Activated CD4-positive, alpha-beta T cell treated with anti-CD3 and anti-CD28 coated beads, Interleukin-2, amount 50 U/mL, for 4 hours (primary cell): Measurements from ENCODE around the gene MUC22.
"Not testable (repeated sequence)": the region's sequence is repeated elsewhere in the genome, so short reads cannot be mapped to it uniquely, and the experiment has no call there.

Source experiments
- DNase-seq, 2 experiments: peaks; one replicate each; pipeline ENCODE4 v3.0.0-alpha.2; 2020

MUC22 gene

DNA sequence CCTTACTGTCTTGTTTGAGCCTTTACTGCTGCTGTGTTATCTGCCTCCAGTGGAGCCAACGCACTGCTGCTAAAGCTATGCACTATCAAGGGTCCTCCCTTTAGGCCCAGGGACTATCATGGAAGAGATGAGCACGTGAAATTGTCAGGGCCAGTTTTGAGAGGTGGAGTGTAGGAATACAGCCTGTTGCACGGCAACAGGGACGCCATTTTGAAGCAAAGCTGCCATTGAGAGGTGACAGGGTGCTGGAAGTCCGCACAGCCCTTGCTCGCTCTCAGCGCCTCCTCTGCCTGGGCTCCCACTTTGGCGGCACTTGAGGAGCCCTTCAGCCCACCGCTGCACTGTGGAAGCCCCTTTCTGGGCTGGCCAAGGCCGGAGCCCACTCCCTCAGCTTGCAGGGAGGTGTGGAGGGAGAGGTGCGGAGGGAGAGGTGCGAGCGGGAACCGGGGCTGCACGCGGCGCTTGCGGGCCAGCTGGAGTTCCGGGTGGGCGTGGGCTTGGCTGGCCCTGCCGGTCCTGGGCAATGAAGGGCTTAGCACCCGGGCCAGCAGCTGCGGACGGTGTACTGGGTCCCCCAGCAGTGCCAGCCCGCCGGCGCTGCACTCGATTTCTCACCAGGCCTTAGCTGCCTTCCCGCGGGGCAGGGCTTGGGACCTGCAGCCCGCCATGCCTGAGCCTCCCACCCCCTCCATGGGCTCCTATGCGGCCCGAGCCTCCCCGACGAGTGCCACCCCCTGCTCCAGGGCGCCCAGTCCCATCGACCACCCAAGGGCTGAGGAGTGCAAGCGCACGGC lies 10.0 kb upstream of the MUC22 start:
- DNase-seq: not testable (repeated sequence)

DNA sequence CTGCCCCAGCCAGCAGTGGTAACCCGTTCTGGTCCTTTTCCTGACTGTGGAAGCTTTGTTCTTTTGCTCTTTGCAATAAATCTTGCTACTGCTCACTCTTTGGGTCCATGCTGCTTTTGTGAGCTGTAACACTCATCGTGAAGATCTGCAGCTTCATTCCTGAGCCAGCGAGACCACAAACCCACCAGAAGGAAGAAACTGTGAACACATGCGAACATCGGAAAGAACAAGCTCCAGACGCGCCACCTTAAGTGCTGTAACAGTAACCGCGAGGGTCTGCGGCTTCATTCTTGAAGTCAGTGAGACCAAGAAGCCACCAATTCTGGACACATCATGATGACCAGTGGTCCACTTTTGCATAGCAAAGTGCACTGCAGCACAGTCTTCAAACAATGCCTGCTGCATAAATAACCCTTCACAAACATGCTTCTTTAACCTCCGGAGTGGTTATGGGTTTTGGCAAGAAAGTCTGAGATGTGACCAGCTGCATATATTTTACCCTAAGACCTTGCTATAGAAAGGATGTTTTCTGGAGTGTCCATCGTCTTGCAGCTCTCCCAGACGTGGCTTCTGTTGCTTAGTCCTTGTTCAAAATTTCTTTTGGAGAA lies 8.9 kb upstream of the MUC22 start:
- no peak for DNase-seq

- no peak for DNase-seq
Measured at GRCh38 chr6:31002471-31002870, 7.8 kb upstream of the MUC22 start.

DNA sequence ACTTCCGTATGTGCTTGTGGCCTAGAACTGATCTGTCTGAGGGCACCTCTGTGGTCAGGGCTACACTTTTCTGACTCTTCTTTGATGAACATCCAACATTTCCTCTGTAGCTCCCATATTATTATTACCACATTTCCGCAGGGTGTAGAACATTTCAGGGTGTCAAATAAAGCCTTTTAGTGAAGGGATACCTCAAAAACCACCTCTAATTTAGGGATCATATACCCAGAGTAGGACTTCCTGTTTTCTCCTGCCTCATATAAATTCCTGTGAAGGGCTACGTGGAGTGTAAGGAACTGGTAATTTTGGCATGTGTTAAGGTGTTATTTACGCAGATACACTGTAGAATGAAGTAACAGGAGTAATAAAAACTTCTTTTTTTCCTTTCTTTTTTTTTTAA lies 5.5 kb upstream of the MUC22 start:
- no peak for DNase-seq

GRCh38 chr6:31005249-31006020 lies 4.8 kb upstream of the MUC22 start:
- DNase-seq: no peak

DNA sequence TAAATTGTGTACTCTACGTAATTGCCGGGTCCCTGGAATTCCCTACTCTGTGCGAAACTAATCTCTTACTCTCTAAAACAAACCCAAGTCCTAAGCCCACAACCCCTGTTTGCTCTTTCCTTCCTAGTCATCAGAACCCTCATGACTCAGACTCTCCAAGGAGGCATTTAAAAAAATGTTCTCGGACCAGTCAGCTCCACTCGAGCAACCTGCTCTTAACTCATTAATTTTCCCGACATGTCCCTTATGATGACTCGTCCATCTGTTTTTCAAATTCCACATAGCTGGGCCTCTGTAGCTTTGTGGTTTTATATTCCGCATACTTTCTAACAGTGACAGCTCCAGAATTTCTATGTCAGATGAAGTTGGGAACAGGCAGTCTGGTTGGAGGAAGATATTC lies 2.6 kb upstream of the MUC22 start:
- no peak for DNase-seq

GRCh38 chr6:31008165-31008564 lies 2.1 kb upstream of the MUC22 start:
- no peak for DNase-seq

DNA sequence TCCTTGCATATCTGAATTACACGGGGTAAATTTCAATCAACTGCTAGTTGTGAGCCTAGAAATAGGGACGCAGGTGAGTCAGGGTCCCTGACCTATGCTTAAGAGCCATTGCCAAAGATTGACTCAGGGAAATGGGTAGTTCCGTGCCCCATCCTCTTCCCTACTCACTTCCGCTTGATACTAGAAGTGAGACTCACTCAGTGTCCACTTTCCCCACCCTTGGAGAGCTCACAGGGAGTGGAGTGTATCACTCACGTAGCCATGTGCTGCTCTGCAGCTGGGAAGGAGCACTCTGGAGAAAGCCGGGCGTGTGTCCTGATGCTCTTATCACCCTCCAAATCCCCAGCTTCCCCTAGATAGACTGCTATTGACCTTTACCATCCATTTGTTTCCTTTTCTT lies 543 bp upstream of the MUC22 start:
- DNase-seq: no peak

DNA sequence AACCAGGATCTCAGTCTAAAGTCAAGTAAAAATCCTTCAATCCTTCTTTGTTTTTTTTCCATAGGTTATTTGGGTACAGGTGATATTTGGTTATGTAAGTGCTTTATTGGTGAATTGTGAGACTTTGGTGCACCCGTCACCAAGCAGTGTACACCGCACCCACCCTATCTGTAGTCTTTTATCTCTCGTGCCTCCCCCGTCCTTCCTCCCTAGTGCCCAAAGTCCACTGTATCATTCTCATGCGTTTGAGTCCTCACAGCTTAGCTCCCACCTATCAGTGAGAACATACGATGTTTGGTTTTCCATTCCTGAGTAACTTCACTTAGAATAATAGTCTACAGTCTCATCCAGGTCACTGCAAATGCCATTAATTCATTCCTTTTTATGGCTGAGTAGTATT lies 879 bp downstream of the MUC22 start:
- no peak for DNase-seq

- no peak for DNase-seq
Measured at GRCh38 chr6:31016659-31017299, 6.5 kb downstream of the MUC22 start.

DNA sequence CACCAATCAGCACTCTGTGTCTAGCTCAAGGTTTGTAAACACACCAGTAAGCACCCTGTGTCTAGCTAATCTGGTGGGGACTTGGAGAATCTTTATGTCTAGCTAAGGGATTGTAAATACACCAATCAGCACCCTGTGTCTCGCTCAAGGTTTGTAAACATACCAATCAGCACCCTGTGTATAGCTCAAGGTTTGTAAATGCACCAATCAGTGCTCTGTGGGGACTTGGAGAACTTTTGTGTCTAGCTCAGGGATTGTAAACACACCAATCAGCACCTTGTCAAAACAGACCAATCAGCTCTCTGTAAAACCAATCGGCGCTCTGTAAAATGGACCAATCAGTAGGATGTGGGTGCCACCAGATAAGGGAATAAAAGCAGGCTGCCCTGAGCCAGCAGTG lies 7.2 kb downstream of the MUC22 start:
- DNase-seq: not testable (repeated sequence)

DNA sequence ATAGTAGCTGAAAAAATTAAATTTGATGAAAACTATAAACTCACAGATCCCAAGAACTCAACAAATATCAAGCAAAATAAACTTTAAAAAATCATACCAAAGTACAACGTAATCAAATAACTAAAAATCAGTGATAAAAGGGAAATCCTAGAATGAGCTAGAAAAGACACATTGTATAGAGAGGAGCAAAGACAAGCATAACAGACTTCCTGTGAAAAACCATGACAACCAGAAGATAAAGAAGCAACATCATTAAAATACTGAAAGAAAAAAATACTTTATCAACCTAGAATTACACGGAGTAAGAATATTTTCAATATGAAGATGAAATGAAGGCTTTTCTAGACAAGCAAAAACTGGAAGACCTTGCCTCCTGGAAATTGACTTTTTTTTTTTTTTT lies 9.8 kb downstream of the MUC22 start:
- no peak for DNase-seq

DNA sequence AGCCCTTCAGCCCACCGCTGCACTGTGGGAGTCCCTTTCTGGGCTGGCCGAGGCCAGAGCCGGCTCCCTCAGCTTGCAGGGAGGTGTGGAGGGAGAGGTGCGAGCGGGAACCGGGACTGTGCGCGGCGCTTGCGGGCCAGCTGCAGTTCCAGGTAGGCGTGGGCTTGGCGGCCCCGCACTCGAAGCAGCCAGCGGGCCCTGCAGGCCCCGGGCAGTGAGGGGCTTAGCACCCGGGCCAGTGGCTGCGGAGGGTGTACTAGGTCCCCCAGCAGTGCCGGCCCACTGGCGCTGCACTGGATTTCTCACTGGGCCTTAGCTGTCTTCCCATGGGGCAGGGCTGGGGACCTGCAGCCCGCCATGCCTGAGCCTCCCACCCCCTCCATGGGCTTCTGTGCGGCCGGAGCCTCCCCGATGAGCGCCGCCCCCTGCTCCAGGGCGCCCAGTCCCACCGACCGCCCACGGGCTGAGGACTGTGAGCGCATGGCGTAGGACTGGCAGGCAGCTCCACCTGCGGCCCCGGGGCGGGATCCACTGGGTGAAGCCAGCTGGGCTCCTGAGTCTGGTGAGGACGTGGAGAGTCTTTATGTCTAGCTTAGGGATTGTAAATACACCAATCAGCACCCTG lies 10.5 kb downstream of the MUC22 start:
- not testable (repeated sequence) for DNase-seq

DNA sequence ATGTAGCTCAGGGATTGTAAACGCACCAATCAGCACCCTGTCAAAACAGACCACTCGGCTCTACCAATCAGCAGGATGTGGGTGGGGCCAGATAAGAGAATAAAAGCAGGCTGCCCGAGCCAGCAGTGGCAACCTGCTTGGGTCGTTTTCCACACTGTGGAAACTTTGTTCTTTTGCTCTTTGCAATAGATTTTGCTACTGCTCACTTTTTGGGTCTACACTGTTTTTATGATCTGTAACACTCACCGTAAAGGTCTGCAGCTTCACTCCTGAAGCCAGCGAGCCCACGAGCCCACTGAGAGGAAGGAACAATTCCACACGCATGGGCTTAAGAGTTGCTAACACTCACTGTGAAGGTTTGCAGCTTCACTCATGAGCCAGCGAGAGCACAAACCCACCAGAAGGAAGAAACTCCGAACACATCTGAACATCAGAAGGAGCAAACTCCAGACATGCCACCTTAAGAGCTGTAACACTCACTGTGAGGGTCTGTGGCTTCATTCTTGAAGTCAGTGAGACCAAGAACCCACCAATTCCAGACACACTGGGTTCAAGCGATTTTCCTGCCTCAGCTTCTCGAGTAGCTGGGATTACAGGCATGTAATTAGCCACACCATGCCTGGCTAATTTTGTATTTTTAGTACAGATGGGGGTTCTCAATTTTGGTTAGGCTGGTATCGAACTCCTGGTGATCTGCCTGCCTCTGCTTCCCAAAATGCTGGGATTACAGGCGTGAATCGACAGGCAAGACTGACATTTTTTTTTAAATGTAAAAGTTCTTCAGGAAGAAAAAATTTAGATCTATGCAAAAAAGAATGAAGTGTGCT lies 11.6 kb downstream of the MUC22 start:
- not testable (repeated sequence) for DNase-seq

DNA sequence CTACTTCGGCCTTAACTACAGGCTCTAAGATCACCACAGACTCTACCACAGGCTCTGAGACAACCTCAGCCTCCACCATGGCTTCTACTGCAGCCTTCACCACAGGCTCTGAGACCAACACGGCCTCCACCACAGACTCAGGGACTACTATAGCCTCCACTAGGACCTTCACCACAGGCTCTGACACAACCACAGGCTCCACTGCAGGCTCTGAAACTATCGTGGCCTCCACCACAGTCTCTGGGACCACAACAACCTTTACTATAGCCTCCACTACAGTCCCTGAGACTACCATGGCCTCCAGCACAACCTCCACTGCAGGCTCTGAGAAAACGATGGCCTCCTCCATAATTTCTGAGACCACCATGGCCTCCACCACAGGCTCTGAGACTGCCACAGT lies 15.3 kb downstream of the MUC22 start:
- no peak for DNase-seq

- no peak for DNase-seq
Measured at GRCh38 chr6:31031095-31031494, 20.8 kb downstream of the MUC22 start.

- DNase-seq: no peak
Measured at GRCh38 chr6:31033075-31033474, 22.8 kb downstream of the MUC22 start.

DNA sequence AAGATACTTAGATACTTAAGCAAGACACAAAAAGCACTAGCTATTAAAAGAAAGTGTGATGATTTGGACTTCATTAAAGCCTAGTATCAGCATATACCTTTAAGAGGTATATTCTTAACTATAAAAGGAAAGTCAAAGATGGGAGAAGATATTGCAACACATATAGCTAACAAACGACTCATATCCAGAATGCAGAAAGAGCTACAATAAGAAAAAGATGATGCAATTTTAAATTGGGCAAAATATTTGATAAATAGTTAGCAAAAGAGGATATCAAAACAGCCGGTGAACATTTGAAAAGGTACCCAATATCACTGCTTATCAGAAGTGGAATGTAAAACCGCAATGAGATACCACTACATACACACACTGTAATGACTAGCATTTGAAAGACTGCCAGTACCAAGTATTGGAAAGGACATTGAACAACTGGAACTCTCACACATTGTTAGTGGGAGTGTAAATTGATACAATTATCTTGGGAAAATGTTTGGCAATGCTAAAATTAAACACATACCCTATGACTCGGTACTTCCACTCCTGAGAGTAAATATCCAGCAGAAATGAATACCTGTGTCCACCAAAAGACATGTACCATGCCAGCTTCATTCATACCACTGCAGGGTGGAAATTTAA lies 25.7 kb downstream of the MUC22 start:
- DNase-seq: no peak

GRCh38 chr6:31037169-31037568 lies 26.9 kb downstream of the MUC22 start:
- DNase-seq: no peak

DNA sequence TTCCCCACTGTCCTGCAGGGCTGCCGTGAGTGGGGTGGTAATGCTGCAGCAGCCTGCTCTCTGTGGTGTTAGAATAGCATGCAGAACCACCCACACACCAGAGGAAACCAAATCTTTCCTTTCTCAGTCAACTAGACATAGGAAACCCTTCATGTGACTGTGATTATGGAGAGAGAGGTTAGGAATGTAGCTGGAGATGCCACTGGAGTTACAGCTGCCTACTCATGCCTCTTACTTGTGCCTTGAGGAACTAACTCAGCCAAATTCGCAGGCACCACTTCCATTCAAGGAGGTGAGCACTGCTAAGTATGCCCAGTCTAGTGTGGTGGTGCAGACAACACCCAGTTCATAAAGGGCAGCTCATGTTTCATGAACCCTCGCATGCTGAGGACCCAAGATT lies 27.4 kb downstream of the MUC22 start:
- no peak for DNase-seq

DNA sequence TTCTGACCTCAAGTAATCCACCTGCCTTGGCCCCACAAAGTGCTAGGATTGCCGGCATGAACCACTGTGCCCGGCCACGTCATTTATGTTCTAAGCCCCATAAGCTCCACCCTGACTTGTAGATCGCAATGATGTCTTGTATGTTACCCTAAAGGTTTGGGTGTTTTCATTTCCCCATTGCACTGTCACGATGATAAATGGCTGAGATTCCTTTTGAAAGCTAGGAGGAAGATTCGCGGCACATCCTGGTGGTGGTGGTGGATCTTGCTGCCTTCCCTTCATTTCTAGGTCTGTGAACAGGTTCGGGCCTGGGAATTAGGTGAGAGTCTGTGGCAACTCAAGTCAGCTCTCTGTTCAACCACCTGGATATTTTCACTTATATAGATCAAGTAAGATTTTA lies 28.3 kb downstream of the MUC22 start:
- no peak for DNase-seq

- no peak for DNase-seq
Measured at GRCh38 chr6:31040801-31041200, 30.5 kb downstream of the MUC22 start.
